Measurements from ENCODE around the gene E2F6. TPM values are rescaled to one million over a fixed set of nuclear protein-coding genes. Genes with fewer than 3 reads are reported as not detected.

The E2F6 gene
- total and polyA plus RNA-seq, 2 of the 13 experiments (the other 11 are each of a cell fraction or from before 2014, with no cell fraction given) = 27.3 to 36.0 TPM

GRCh38 chr2:11411768-11412448 is 54.1 kb downstream of the E2F6 start (continued):
- TF ChIP-seq PREB (CRISPR knock-in tag; IDR thresholded peaks at IDR 0.05) (no peak), AHR (CRISPR knock-in tag; IDR thresholded peaks at IDR 0.05) (no peak), ATF2 (CRISPR knock-in tag; IDR thresholded peaks at IDR 0.05) (0 out of 2 replicates have a peak, but pooled peaks have one; percentile 40), PBX3 (CRISPR knock-in tag; IDR thresholded peaks at IDR 0.05; ENCODE audit: borderline replicate concordance) (no peak), ZBTB8A (CRISPR knock-in tag; IDR thresholded peaks at IDR 0.05; ENCODE audit: borderline replicate concordance, low read depth) (no peak), HOXD1 (CRISPR knock-in tag; IDR thresholded peaks at IDR 0.05) (no peak), RCOR2 (CRISPR knock-in tag; IDR thresholded peaks at IDR 0.05) (no peak), FOSL2 (CRISPR knock-in tag; IDR thresholded peaks at IDR 0.05) (peak; percentile 38), POLR2AphosphoS2 (IDR thresholded peaks at IDR 0.05; ENCODE audit: low read depth, low read length) (no peak), ZBTB4 (CRISPR knock-in tag; IDR thresholded peaks at IDR 0.05; ENCODE audit: borderline replicate concordance) (peak; percentile 77; the same call in 1 of the 2 replicates), HMGXB3 (CRISPR knock-in tag; IDR thresholded peaks at IDR 0.05; ENCODE audit: borderline replicate concordance) (no peak), KMT2A (CRISPR knock-in tag; IDR thresholded peaks at IDR 0.05) (no peak), ZNF746 (CRISPR knock-in tag; IDR thresholded peaks at IDR 0.05) (no peak), ZNF326 (CRISPR knock-in tag; IDR thresholded peaks at IDR 0.05; ENCODE audit: borderline replicate concordance) (no peak), NFIC (IDR thresholded peaks at IDR 0.05; ENCODE audit: low read length) (no peak), GATA4 (IDR thresholded peaks at IDR 0.05; ENCODE audit: borderline replicate concordance, low read depth) (no peak), ZNF652 (CRISPR knock-in tag; IDR thresholded peaks at IDR 0.05; ENCODE audit: borderline replicate concordance, low read depth) (no peak), NR2F2 (IDR thresholded peaks at IDR 0.05; ENCODE audit: borderline replicate concordance, low read depth) (no peak)

All from HepG2 (cell line).